Liver (tissue), 3 donors: Measurements from ENCODE around the gene JAM3.

Experiments used
- JUND ChIP-seq, 2 donors: IDR thresholded peaks; 2 replicates each; pipeline ENCODE4 v1.6.1; 2016; ENCODE audit warnings: antibody characterized with exemption in 2 of 2
- NR2F2 ChIP-seq: IDR thresholded peaks from 2 replicates; pipeline ENCODE4 v1.6.1; 2016; ENCODE audit warnings: antibody characterized with exemption
- RAD21 ChIP-seq, 2 donors: IDR thresholded peaks; 2 replicates each; pipeline ENCODE4 v1.6.1; 2016; ENCODE audit warnings: antibody characterized with exemption in 2 of 2, mild to moderate bottlenecking in 2 of 2
- RXRA ChIP-seq, 2 donors: IDR thresholded peaks; 2 replicates each; pipeline ENCODE4 v1.6.1; 2017 to 2018; ENCODE audit warnings: antibody characterized with exemption in 2 of 2, mild to moderate bottlenecking in 1 of 2
- SP1 ChIP-seq: IDR thresholded peaks from 2 replicates; pipeline ENCODE4 v1.6.1; 2018; ENCODE audit warnings: antibody characterized with exemption, mild to moderate bottlenecking
- TAF1 ChIP-seq: conservative IDR thresholded peaks from 2 replicates; pipeline ENCODE4 v1.6.1; 2016; ENCODE audit warnings: antibody characterized with exemption, mild to moderate bottlenecking
- YY1 ChIP-seq: IDR thresholded peaks from 2 replicates; pipeline ENCODE4 v1.6.1; 2016; ENCODE audit warnings: antibody characterized with exemption, mild to moderate bottlenecking
- TF ChIP-seq, protein P1 (sequence below): fragments of 150-350 bp; IDR thresholded peaks from 2 replicates; pipeline ENCODE4 v1.5.1; 2017; ENCODE audit warnings: improper control_type of control experiment, low read depth, low read length; ENCODE audit not compliant: missing input control
- TF ChIP-seq, protein P2 (sequence below): IDR thresholded peaks from 2 replicates; pipeline ENCODE4 v1.6.1; 2016; ENCODE audit warnings: antibody characterized with exemption, mild to moderate bottlenecking
- TF ChIP-seq, protein P3 (sequence below): IDR thresholded peaks from 2 replicates; pipeline ENCODE4 v1.6.1; 2016; ENCODE audit warnings: antibody characterized with exemption
- donor health status: healthy.
- donor health status: healthy.

GRCh38 chr11:134200688-134201087 lies 131.8 kb downstream of the JAM3 start:
- TF ChIP-seq, protein P1, sequence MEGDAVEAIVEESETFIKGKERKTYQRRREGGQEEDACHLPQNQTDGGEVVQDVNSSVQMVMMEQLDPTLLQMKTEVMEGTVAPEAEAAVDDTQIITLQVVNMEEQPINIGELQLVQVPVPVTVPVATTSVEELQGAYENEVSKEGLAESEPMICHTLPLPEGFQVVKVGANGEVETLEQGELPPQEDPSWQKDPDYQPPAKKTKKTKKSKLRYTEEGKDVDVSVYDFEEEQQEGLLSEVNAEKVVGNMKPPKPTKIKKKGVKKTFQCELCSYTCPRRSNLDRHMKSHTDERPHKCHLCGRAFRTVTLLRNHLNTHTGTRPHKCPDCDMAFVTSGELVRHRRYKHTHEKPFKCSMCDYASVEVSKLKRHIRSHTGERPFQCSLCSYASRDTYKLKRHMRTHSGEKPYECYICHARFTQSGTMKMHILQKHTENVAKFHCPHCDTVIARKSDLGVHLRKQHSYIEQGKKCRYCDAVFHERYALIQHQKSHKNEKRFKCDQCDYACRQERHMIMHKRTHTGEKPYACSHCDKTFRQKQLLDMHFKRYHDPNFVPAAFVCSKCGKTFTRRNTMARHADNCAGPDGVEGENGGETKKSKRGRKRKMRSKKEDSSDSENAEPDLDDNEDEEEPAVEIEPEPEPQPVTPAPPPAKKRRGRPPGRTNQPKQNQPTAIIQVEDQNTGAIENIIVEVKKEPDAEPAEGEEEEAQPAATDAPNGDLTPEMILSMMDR: no peak
- no peak for TF ChIP-seq RAD21 (IDR thresholded peaks at IDR 0.05)
- TF ChIP-seq, protein P2, sequence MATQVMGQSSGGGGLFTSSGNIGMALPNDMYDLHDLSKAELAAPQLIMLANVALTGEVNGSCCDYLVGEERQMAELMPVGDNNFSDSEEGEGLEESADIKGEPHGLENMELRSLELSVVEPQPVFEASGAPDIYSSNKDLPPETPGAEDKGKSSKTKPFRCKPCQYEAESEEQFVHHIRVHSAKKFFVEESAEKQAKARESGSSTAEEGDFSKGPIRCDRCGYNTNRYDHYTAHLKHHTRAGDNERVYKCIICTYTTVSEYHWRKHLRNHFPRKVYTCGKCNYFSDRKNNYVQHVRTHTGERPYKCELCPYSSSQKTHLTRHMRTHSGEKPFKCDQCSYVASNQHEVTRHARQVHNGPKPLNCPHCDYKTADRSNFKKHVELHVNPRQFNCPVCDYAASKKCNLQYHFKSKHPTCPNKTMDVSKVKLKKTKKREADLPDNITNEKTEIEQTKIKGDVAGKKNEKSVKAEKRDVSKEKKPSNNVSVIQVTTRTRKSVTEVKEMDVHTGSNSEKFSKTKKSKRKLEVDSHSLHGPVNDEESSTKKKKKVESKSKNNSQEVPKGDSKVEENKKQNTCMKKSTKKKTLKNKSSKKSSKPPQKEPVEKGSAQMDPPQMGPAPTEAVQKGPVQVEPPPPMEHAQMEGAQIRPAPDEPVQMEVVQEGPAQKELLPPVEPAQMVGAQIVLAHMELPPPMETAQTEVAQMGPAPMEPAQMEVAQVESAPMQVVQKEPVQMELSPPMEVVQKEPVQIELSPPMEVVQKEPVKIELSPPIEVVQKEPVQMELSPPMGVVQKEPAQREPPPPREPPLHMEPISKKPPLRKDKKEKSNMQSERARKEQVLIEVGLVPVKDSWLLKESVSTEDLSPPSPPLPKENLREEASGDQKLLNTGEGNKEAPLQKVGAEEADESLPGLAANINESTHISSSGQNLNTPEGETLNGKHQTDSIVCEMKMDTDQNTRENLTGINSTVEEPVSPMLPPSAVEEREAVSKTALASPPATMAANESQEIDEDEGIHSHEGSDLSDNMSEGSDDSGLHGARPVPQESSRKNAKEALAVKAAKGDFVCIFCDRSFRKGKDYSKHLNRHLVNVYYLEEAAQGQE: no peak
- TF ChIP-seq, protein P3, sequence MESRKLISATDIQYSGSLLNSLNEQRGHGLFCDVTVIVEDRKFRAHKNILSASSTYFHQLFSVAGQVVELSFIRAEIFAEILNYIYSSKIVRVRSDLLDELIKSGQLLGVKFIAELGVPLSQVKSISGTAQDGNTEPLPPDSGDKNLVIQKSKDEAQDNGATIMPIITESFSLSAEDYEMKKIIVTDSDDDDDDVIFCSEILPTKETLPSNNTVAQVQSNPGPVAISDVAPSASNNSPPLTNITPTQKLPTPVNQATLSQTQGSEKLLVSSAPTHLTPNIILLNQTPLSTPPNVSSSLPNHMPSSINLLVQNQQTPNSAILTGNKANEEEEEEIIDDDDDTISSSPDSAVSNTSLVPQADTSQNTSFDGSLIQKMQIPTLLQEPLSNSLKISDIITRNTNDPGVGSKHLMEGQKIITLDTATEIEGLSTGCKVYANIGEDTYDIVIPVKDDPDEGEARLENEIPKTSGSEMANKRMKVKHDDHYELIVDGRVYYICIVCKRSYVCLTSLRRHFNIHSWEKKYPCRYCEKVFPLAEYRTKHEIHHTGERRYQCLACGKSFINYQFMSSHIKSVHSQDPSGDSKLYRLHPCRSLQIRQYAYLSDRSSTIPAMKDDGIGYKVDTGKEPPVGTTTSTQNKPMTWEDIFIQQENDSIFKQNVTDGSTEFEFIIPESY: no peak
- TF ChIP-seq JUND (IDR thresholded peaks at IDR 0.05): no peak
- no peak for TF ChIP-seq RXRA (IDR thresholded peaks at IDR 0.05)
- TF ChIP-seq TAF1: no peak
- TF ChIP-seq YY1: no peak
- no peak for TF ChIP-seq NR2F2
- no peak for TF ChIP-seq SP1
